ENCODE results near the gene ZBTB25.

Gene ZBTB25

GRCh38 chr14:64410084-64410774, 93.4 kb downstream of the ZBTB25 start:
- Histone ChIP-seq H3K4me3 (no peak overlapping the region), H3K27ac (no peak overlapping the region)

- H3K4me3 ChIP-seq, result no peak overlapping the region
- no peak overlapping the region for H3K27ac ChIP-seq
Measured at GRCh38 chr14:64409126-64409920, 94.3 kb downstream of the ZBTB25 start.

GRCh38 chr14:64407329-64407728, 96.3 kb downstream of the ZBTB25 start:
- Histone ChIP-seq H3K27ac (no peak overlapping the region), H3K4me3 (no peak overlapping the region)

- no peak overlapping the region for H3K4me3 ChIP-seq
- no peak overlapping the region for H3K27ac ChIP-seq
Measured at GRCh38 chr14:64405295-64405694, 98.3 kb downstream of the ZBTB25 start.

GRCh38 chr14:64401949-64402348, 101.7 kb downstream of the ZBTB25 start:
- Histone ChIP-seq H3K27ac (no peak overlapping the region), H3K4me3 (no peak overlapping the region)

GRCh38 chr14:64400829-64401459, 102.7 kb downstream of the ZBTB25 start:
- H3K27ac ChIP-seq, result no peak overlapping the region
- H3K4me3 ChIP-seq, result no peak overlapping the region
